Mononuclear cell (primary cell): ENCODE measurements around the gene KLHL22. TPM values are rescaled to one million over a fixed set of nuclear protein-coding genes. Genes with fewer than 3 reads are reported as not detected.
"Not testable (repeated sequence)": the region's sequence is repeated elsewhere in the genome, so short reads cannot be mapped to it uniquely, and the experiment has no call there.

ENCODE experiments used
- H3K27me3 ChIP-seq: 2 replicates; pipeline ENCODE4 v1.6.0; 2011; ENCODE audit warnings: low read length, control low read depth; ENCODE audit not compliant: insufficient read depth
- H3K4me1 ChIP-seq: 2 replicates; pipeline ENCODE4 v1.5.1; 2011; ENCODE audit warnings: mild to moderate bottlenecking, low read length, control low read depth; ENCODE audit not compliant: insufficient read depth
- H3K4me3 ChIP-seq: 2 replicates; pipeline ENCODE4 v1.5.1; 2011; ENCODE audit warnings: mild to moderate bottlenecking, low read length, moderate library complexity
- H3K9me3 ChIP-seq: 2 replicates; pipeline ENCODE4 v1.5.1; 2011; ENCODE audit warnings: low read depth, mild to moderate bottlenecking, control low read depth, low read length
- total RNA-seq: library from RNA; depleted of rRNA; stranded (reverse); fragments of >200 nt; gene quantifications from one replicate; pipeline ENCODE4 v1.2.3, GENCODE V29; 2012

Gene KLHL22
- total RNA-seq, 1 donor, result 23.6 TPM

DNA sequence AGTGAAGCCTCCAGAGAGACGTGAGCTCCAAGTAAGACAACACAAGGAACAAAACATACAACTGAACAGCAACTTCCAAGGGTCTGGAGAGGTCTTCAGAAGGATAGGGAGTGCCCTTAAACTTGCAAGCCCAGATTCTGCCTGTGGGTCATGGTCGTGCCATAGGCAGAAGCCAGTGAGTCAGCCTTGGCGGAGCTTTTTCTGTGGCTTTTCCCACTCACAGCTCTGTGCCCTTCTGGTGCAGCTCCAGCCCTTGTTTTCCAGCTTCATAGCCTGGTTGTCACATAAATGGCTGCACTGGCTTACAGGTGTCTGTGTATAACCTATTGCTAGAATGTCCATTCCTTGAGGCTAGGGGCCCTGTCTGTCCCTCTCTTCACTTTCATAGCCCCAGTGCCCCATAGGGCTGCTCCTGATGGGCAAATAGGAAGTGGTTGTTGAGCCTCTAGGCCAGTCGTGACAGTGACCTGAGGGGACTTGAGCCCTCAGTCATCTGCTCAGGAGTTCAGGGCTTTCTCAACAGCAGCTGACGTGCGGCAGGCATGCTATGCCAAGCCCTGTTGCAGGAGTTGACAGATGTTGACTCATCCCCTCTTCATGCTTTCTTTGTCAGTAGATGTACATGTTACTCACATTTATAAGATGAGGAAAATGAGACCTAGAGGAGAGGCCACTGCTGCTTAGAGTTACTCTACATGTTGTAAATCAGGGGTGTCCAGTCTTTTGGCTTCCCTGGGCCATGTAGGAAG, 19.2 kb upstream of the KLHL22 start:
- H3K4me1 ChIP-seq, result peaks cover 56% of the 10 kb centered on the region
- no peak overlapping the region for H3K4me3 ChIP-seq
- no peaks in the 10 kb centered on the region for H3K27me3 ChIP-seq
- H3K9me3 ChIP-seq, result no peaks in the 10 kb centered on the region

DNA sequence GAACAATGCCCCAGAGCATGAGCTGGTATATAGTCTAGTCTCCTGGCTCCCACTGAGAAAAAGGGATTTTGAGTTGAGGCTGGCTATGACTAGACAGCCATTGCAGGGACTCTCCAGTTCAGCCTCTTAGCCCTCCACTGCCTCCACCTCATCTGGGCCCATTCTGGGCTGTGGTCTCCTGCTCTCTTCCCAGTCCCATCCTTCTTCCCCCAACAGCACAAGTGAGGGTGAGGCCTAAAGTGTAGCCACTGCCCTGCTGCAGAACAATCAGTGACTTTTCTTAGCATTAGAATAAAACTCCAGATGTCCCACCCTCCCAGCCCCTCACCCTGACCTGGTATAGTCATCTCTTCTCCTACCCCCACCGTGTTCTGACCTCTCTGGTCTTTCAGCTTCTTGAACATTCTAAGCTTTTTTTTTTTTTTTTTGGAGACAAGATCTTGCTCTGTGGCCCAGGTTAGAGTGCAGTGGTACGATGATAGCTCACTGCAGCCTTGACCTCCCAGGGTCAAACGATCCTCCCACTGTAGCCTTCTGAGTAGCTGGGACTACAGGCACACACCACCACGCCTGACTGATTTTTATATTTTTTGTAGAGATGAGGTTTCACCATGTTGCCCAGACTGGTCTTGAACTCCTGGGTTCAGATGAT, 16.1 kb upstream of the KLHL22 start:
- Histone ChIP-seq H3K9me3 (no peaks in the 10 kb centered on the region), H3K4me3 (no peak overlapping the region), H3K27me3 (no peaks in the 10 kb centered on the region), H3K4me1 (peaks cover 70% of the 10 kb centered on the region)

DNA sequence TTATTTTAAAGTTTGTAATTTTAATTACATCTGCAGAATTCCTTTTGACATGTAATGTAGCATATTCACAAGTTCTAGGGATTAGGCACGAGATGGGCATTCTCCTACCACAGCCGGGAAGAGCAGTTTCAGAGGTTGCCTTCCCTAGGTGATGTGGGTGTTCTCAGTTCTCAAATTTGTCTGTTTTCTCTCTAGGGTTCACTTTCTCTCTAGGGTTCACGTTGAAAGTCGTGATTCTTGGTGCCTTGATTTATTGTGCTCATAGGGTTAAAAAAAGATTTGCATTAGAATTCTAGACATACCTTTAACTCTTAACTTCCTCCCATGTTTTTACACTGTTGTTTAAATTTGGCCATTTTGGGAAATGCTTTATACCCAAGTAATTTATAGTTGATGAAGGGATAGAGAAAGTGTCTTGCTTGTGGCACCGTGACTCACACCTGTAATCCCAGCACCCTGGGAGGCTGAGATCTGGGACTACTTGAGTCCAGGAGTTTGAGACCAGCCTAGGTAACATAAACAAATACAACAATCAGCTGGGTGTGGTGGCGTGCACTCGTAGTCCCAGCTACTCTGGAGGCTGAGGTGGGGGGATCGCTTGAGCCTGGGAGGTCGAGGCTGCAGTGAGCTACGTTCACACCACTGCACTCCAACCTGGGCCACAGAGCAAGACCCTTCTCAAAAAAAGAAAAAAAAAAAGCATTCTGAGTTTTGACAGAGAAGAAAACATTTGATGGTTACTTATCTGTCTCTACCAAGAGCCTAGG, 15.4 kb upstream of the KLHL22 start:
- H3K27me3 ChIP-seq, result no peaks in the 10 kb centered on the region
- no peak overlapping the region for H3K4me3 ChIP-seq
- H3K9me3 ChIP-seq, result no peaks in the 10 kb centered on the region
- peaks cover 66% of the 10 kb centered on the region for H3K4me1 ChIP-seq

DNA sequence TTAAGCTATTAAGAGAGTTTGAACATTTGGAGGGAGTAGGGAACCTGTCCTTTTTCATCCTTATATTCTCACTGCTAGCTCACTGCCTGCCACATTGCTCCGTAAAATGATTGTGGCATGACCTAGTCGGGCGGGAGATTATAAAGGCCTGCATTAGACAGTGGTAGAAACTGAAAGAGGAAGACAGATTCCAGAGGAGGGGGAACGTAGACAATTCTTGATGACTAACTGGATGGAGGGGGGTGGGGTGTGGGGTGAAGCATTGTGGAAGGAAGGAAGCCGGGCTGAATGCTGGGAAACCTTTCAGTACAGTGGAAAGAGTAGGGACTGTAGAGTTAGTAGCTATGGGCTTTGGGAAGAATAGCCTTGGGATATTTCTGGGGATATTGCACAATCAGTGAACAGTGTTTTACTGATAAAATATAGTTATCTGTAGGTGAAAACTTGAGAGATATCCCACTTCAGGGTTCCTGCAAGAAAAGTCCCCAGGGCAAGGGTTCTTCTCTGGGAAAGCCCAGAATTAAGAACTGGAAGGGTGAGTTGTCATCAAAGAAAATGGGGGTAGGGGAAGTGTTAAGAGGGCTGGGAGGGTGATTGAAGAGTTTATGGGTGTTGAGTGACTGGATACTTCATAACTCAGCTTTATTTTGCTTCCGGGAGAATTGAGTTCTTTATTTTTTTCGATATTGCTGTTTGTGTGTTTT, 13.9 kb upstream of the KLHL22 start:
- Histone ChIP-seq H3K4me1 (peaks cover 60% of the 10 kb centered on the region), H3K4me3 (peak overlapping the region; percentile 22), H3K9me3 (no peaks in the 10 kb centered on the region), H3K27me3 (no peaks in the 10 kb centered on the region)

DNA sequence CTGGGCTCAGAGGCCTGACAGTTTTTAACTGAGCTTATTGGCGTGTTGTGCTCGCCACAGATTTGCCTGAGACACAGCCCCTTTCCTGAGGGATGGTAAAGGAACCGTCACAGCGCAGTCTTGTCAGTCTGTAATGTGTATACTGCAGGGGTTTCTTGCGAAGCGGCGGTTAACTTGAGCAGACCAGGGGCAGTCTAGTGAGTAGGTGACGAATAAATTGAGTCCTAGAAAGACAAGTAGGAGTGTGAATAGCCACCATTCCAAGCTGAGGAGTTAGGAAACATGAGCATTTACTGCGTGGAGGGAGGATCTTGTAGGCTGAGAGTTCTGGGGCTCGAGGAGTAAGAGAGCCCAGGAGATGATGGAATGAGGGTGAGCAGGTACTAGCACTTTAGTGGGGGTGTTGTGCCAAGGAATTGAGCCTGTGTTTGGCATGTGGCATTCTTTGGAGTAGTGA, 13.2 kb upstream of the KLHL22 start:
- peaks cover 55% of the 10 kb centered on the region for H3K4me1 ChIP-seq
- peak overlapping the region; percentile 22 for H3K4me3 ChIP-seq
- H3K27me3 ChIP-seq, result no peaks in the 10 kb centered on the region
- no peaks in the 10 kb centered on the region for H3K9me3 ChIP-seq

- peak overlapping the region; percentile 99 for H3K4me3 ChIP-seq
- not testable (repeated sequence) for H3K9me3 ChIP-seq, H3K27me3 ChIP-seq
- H3K4me1 ChIP-seq, result peaks cover 49% of the 10 kb centered on the region
Measured at GRCh38 chr22:20508067-20508755, 12.6 kb upstream of the KLHL22 start.

DNA sequence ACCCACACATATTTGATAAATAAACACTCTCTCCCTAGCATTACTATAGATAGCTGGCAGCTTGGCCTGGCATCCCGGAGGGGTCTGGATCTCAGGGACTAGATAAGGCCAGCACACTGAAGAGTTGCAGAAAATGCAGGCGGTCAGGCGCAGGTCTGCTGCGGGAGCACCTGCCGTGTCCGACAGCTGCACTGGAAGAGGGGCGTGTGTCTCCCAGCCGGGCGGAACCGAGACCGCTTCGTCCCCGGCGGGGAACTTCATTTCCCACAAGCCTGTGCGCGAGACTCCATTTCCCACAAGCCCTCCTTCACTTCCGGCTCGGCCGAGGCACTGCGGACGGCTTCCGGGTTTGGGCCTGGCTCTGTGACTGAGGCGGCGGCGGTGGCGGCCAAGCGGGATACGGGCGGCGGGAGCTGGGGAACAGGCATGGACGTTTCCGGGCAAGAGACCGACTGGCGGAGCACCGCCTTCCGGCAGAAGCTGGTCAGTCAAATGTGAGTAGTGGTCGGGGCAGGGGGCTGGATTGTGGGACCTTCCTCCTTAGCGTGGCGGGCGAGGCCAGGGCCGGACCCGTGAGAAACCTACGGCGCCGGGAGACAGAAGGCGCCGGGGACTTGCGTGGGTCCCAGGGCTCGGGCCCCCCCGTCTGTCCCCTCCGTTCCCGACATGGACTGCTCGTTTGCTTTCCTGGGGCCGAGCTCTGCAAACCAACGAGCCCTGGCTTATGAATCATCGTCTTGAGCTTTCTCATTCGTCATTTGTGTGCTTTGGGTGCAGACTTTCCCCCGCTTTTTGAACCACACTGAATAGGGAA, 11.9 kb upstream of the KLHL22 start, which contains the start of gene MED15:
Gene MED15, plus strand, starts transcription at position 358 of the 814 bp plus-strand sequence. Its CDS starts 69 bp downstream, at position 427.
- Histone ChIP-seq H3K9me3 (no peaks in the 10 kb centered on the region), H3K4me3 (peak within 1 kb of the TSS; percentile 99), H3K27me3 (no peaks in the 10 kb centered on the region), H3K4me1 (peaks cover 48% of the 10 kb centered on the region)

GRCh38 chr22:20506543-20507252, 11.1 kb upstream of the KLHL22 start:
- peak overlapping the region; percentile 99 for H3K4me3 ChIP-seq
- H3K27me3 ChIP-seq, result no peaks in the 10 kb centered on the region
- peaks cover 42% of the 10 kb centered on the region for H3K4me1 ChIP-seq
- H3K9me3 ChIP-seq, result no peaks in the 10 kb centered on the region

DNA sequence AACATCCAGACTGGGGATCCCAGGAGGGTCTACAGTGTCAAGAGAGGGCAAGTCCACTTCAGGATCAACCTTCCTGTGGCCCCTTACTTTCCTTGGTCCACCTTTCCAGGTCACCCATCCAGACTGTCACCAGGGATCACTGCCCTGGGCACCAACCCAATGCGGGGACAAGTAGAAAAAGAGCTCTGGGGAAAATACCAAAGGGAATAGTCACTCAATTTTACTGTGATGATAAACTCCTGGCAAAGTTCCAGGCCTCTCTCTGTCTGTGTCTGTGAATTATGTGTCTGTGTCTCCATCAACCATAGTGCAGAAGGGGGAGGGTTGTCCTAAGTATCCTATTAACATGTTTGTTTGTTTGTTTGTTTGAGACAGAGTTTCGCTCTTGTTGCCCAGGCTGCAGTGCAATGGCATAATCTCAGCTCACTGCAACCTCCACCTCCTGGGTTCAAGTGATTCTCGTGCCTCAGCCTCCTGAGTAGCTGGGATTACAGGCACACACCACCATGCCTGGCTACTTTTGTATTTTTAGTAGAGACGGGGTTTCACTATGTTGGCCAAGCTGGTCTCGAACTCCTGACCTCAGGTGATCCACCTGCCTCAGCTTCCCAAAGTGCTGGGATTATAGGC, 8.8 kb upstream of the KLHL22 start:
- not testable (repeated sequence) for H3K4me3 ChIP-seq, H3K9me3 ChIP-seq, H3K27me3 ChIP-seq
- H3K4me1 ChIP-seq, result peaks cover 19% of the 10 kb centered on the region

- H3K4me1 ChIP-seq, result peaks cover 13% of the 10 kb centered on the region
- no peaks in the 10 kb centered on the region for H3K27me3 ChIP-seq
- no peak overlapping the region for H3K4me3 ChIP-seq
- H3K9me3 ChIP-seq, result no peaks in the 10 kb centered on the region
Measured at GRCh38 chr22:20503816-20504215, 8.2 kb upstream of the KLHL22 start.

DNA sequence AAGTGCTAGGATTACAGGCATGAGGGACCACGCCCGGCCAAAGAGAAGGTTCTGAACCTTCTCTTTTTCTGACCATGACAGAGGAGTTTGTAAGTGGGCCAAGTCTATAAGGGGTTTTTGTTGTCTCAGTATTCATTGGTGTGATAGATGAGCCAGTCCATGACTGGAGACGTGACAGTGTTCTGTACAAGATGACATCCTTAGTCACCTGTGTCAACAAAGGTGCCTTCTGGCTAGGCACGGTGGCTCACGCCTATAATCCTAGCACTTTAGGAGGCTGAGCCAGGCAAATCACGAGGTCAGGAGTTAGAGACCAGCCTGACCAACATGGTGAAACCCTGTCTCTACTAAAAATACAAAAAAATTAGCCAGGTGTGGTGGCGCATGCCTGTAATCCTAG, 4.2 kb upstream of the KLHL22 start:
- no peak overlapping the region for H3K4me3 ChIP-seq
- H3K4me1 ChIP-seq, result peaks cover 12% of the 10 kb centered on the region
- no peaks in the 10 kb centered on the region for H3K27me3 ChIP-seq
- H3K9me3 ChIP-seq, result no peaks in the 10 kb centered on the region

- Histone ChIP-seq H3K4me3 (no peak overlapping the region), H3K9me3 (no peaks in the 10 kb centered on the region), H3K4me1 (peaks cover 21% of the 10 kb centered on the region), H3K27me3 (no peaks in the 10 kb centered on the region)
Measured at GRCh38 chr22:20498913-20499312, 3.3 kb upstream of the KLHL22 start.

GRCh38 chr22:20497426-20497825, 1.8 kb upstream of the KLHL22 start:
- H3K4me3 ChIP-seq, result no peak overlapping the region

More at GRCh38 chr22:20497426-20497825, 1.8 kb upstream of the KLHL22 start:
- H3K27me3 ChIP-seq, result no peaks in the 10 kb centered on the region
- no peaks in the 10 kb centered on the region for H3K9me3 ChIP-seq
- H3K4me1 ChIP-seq, result peaks cover 27% of the 10 kb centered on the region
